Measurements from ENCODE around the gene PEX7.
"Not testable (repeated sequence)": the region's sequence is repeated elsewhere in the genome, so short reads cannot be mapped to it uniquely, and the experiment has no call there.

DNA sequence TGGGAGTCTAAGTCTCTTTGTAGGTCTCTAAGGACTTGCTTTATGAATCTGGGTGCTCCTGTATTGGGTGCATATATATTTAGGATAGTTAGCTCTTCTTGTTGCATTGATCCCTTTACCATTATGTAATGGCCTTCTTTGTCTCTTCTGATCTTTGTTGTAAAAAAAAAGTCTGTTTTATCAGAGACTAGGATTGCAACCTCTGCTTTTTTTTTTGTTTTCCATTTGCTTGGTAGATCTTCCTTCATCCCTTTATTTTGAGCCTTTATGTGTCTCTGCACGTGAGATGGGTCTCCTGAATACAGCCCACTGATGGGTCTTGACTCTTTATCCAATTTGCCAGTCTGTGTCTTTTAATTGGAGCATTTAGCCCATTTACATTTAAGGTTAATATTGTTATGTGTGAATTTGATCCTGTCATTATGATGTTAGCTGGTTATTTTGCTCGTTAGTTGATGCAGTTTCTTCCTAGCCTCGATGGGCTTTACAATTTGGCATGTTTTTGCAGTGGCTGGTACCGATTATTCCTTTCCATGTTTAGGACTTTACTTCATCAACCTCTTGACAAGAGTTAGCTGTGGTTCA is 27.7 kb downstream of the PEX7 start:
- TF ChIP-seq, protein P1, sequence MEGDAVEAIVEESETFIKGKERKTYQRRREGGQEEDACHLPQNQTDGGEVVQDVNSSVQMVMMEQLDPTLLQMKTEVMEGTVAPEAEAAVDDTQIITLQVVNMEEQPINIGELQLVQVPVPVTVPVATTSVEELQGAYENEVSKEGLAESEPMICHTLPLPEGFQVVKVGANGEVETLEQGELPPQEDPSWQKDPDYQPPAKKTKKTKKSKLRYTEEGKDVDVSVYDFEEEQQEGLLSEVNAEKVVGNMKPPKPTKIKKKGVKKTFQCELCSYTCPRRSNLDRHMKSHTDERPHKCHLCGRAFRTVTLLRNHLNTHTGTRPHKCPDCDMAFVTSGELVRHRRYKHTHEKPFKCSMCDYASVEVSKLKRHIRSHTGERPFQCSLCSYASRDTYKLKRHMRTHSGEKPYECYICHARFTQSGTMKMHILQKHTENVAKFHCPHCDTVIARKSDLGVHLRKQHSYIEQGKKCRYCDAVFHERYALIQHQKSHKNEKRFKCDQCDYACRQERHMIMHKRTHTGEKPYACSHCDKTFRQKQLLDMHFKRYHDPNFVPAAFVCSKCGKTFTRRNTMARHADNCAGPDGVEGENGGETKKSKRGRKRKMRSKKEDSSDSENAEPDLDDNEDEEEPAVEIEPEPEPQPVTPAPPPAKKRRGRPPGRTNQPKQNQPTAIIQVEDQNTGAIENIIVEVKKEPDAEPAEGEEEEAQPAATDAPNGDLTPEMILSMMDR (conservative IDR thresholded peaks at IDR 0.05 in 1 of 2, IDR thresholded peaks at IDR 0.05 in 1 of 2; ENCODE audit: low read depth in 1 of 2, low read length in 2 of 2), result not testable (repeated sequence)
- TF ChIP-seq EZH2 (IDR thresholded peaks at IDR 0.05; ENCODE audit: low read length, missing control alignments), result not testable (repeated sequence)

Measured in fibroblast of lung (primary cell).